HepG2 (cell line): ENCODE measurements around the gene DQX1. TPM values are rescaled to one million over a fixed set of nuclear protein-coding genes. Genes with fewer than 3 reads are reported as not detected.

Experiments used
- AHR ChIP-seq: IDR thresholded peaks from 2 replicates; pipeline ENCODE4 v1.6.1; 2018; ENCODE audit warnings: missing genetic modification reagents, missing compliant biosample characterization
- ATM ChIP-seq: fragments of 450-650 bp; IDR thresholded peaks from 2 replicates; pipeline ENCODE4 v1.7.1; 2017; ENCODE audit warnings: mild to moderate bottlenecking, borderline replicate concordance
- FOXJ3 ChIP-seq: sonication (generic); formaldehyde crosslinking; IDR thresholded peaks from 2 replicates; pipeline ENCODE4 v1.4.0; 2020; ENCODE audit warnings: missing genetic modification reagents, mild to moderate bottlenecking, borderline replicate concordance
- KMT2A ChIP-seq: sonication (generic); formaldehyde crosslinking; IDR thresholded peaks from 2 replicates; pipeline ENCODE4 v1.4.0; 2020; ENCODE audit warnings: missing genetic modification reagents
- NR2C2 ChIP-seq: sonication (generic); formaldehyde crosslinking; IDR thresholded peaks from 2 replicates; pipeline ENCODE4 v1.4.0; 2020; ENCODE audit warnings: missing genetic modification reagents, mild to moderate bottlenecking, moderate library complexity, borderline replicate concordance
- RXRA ChIP-seq: sonication (generic); formaldehyde crosslinking; IDR thresholded peaks from 2 replicates; pipeline ENCODE4 v1.5.1; 2020; ENCODE audit warnings: missing genetic modification reagents
- SAP130 ChIP-seq: IDR thresholded peaks from 2 replicates; pipeline ENCODE4 v1.6.1; 2016; ENCODE audit warnings: low read depth
- SMAD1 ChIP-seq: sonication (generic); formaldehyde crosslinking; IDR thresholded peaks from 2 replicates; pipeline ENCODE4 v1.4.0; 2020; ENCODE audit warnings: missing genetic modification reagents, low read depth, mild to moderate bottlenecking, borderline replicate concordance
- ZFP1 ChIP-seq: IDR thresholded peaks from 2 replicates; pipeline ENCODE4 v1.6.1; 2016
- ZFP36L1 ChIP-seq: sonication (generic); formaldehyde crosslinking; IDR thresholded peaks from 2 replicates; pipeline ENCODE4 v1.8.0; 2022; ENCODE audit warnings: mild to moderate bottlenecking, missing genetic modification reagents, moderate library complexity
- ZNF367 ChIP-seq: sonication (generic); formaldehyde crosslinking; IDR thresholded peaks from 2 replicates; pipeline ENCODE4 v1.4.0; 2020; ENCODE audit warnings: missing genetic modification reagents, borderline replicate concordance
- ZNF430 ChIP-seq: sonication (generic); formaldehyde crosslinking; IDR thresholded peaks from 2 replicates; pipeline ENCODE4 v1.9.0; 2021; ENCODE audit warnings: mild to moderate bottlenecking, missing genetic modification reagents
- ZNF496 ChIP-seq: sonication (generic); formaldehyde crosslinking; IDR thresholded peaks from 2 replicates; pipeline ENCODE4 v1.8.1; 2023; ENCODE audit warnings: mild to moderate bottlenecking, moderate library complexity, missing genetic modification reagents; ENCODE audit not compliant: insufficient replicate concordance
- ZNF605 ChIP-seq: sonication (generic); formaldehyde crosslinking; IDR thresholded peaks from 2 replicates; pipeline ENCODE4 v1.8.0; 2022; ENCODE audit warnings: mild to moderate bottlenecking, missing genetic modification reagents
- ZSCAN9 ChIP-seq: IDR thresholded peaks from 2 replicates; pipeline ENCODE4 v1.6.1; 2016; ENCODE audit warnings: borderline replicate concordance
- polyA plus RNA-seq, 8 experiments: library from polyadenylated mRNA; depleted of rRNA in 3 of 8; stranded (reverse) in 7 of 8; unstranded in 1 of 8; fragments of >200 nt; fragmentation: Illumina TruSeq in 4 of 8; extraction: Trizol in 4 of 8; gene quantifications; 2 replicates each; pipeline versions ENCODE4 v1.2.1 to v1.2.3, GENCODE V29; 2011 to 2016; ENCODE audit warnings: low read depth in 4 of 8, missing spikeins in 1 of 8, mixed read lengths in 1 of 8; ENCODE audit not compliant: insufficient read depth in 1 of 8
- total RNA-seq, 5 experiments: library from RNA; depleted of rRNA; stranded (reverse); fragments of >200 nt; fragmentation: Illumina TruSeq; extraction: Trizol; gene quantifications; 2 replicates each; pipeline ENCODE4 v1.2.3, GENCODE V29; 2016; ENCODE audit warnings: low read depth in 1 of 5
- TF ChIP-seq, protein P1 (sequence below): sonication (generic); formaldehyde crosslinking; IDR thresholded peaks from 2 replicates; pipeline ENCODE4 v1.4.0; 2020; ENCODE audit warnings: missing genetic modification reagents, borderline replicate concordance
- TF ChIP-seq, protein P2 (sequence below): sonication (generic); formaldehyde crosslinking; IDR thresholded peaks from 2 replicates; pipeline ENCODE4 v1.4.0; 2020; ENCODE audit warnings: missing genetic modification reagents
- TF ChIP-seq, protein P3 (sequence below): IDR thresholded peaks from 2 replicates; pipeline ENCODE4 v1.6.1; 2016; ENCODE audit warnings: mild to moderate bottlenecking

DQX1 gene
- total and polyA plus RNA-seq, 2 of the 13 experiments (the other 11 are each of a cell fraction or from before 2014, with no cell fraction given), result 27.6 to 89.8 TPM

DNA sequence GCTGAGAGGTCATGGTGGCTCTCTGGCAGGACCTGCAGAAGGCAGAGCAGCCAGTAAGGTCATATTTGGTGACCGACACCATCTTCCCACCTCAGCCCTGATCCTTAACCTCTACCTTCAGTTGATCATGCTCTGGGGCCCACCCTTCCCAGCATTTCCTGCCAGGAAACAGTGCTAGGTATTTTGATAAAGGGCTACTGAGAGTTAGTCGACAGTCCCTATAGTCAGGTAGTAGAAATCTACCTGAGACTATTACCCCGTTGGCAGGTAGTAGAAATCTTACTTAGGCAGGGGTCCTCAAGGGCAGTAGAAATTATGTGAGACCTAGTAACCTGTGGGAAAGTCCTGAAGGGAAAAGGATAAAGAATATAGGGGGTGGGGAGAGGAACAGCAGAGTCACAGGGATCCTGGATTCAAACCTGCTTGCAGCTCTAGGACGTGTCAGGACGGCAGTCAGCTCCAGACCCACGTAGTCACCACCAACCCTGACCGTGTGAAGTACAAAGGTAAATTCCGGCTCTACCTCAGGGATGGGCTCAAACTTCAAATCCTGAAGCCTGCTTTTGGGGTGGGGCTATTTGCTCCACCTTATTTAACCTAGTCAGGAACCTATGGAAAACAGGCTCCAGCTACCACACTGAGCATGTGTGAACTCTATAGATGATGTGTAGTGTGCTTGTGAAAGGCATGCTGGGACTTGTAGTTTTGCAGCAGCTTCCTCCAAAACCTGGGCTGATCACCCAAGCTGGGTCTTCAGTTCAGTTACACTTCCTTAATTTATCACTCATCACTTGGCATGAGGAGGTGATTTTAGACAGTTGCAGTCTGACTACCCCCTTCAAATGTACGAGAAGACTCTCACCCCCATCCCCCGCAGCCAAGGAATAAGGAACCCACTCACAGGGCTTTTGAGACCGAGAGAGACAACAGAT lies at the start of gene DQX1 (continued):
- TF ChIP-seq, protein P1, sequence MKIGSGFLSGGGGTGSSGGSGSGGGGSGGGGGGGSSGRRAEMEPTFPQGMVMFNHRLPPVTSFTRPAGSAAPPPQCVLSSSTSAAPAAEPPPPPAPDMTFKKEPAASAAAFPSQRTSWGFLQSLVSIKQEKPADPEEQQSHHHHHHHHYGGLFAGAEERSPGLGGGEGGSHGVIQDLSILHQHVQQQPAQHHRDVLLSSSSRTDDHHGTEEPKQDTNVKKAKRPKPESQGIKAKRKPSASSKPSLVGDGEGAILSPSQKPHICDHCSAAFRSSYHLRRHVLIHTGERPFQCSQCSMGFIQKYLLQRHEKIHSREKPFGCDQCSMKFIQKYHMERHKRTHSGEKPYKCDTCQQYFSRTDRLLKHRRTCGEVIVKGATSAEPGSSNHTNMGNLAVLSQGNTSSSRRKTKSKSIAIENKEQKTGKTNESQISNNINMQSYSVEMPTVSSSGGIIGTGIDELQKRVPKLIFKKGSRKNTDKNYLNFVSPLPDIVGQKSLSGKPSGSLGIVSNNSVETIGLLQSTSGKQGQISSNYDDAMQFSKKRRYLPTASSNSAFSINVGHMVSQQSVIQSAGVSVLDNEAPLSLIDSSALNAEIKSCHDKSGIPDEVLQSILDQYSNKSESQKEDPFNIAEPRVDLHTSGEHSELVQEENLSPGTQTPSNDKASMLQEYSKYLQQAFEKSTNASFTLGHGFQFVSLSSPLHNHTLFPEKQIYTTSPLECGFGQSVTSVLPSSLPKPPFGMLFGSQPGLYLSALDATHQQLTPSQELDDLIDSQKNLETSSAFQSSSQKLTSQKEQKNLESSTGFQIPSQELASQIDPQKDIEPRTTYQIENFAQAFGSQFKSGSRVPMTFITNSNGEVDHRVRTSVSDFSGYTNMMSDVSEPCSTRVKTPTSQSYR (CRISPR knock-in tag), result 0 out of 2 replicates have a peak, but pooled peaks have one; percentile 21
- TF ChIP-seq AHR (peak; percentile 57; the same call in 1 of the 2 replicates), ZSCAN9 (peak; percentile 87), KMT2A (CRISPR knock-in tag) (peak; percentile 50), NR2C2 (CRISPR knock-in tag) (peak; percentile 95), ZNF496 (CRISPR knock-in tag) (no peak), ZNF605 (CRISPR knock-in tag) (peak; percentile 87), FOXJ3 (CRISPR knock-in tag) (no peak), RXRA (peak; percentile 81; the same call in 1 of the 2 replicates), ATM (no peak), ZFP1 (CRISPR knock-in tag) (0 out of 2 replicates have a peak, but pooled peaks have one; percentile 73), SAP130 (CRISPR knock-in tag) (peak; percentile 98), ZNF367 (CRISPR knock-in tag) (no peak), SMAD1 (CRISPR knock-in tag) (0 out of 2 replicates have a peak, but pooled peaks have one; percentile 77), ZFP36L1 (peak; percentile 29; the same call in 1 of the 2 replicates), ZNF430 (CRISPR knock-in tag) (no peak)
- TF ChIP-seq, protein P2, sequence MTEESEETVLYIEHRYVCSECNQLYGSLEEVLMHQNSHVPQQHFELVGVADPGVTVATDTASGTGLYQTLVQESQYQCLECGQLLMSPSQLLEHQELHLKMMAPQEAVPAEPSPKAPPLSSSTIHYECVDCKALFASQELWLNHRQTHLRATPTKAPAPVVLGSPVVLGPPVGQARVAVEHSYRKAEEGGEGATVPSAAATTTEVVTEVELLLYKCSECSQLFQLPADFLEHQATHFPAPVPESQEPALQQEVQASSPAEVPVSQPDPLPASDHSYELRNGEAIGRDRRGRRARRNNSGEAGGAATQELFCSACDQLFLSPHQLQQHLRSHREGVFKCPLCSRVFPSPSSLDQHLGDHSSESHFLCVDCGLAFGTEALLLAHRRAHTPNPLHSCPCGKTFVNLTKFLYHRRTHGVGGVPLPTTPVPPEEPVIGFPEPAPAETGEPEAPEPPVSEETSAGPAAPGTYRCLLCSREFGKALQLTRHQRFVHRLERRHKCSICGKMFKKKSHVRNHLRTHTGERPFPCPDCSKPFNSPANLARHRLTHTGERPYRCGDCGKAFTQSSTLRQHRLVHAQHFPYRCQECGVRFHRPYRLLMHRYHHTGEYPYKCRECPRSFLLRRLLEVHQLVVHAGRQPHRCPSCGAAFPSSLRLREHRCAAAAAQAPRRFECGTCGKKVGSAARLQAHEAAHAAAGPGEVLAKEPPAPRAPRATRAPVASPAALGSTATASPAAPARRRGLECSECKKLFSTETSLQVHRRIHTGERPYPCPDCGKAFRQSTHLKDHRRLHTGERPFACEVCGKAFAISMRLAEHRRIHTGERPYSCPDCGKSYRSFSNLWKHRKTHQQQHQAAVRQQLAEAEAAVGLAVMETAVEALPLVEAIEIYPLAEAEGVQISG (CRISPR knock-in tag), result peak; percentile 72
- TF ChIP-seq, protein P3, sequence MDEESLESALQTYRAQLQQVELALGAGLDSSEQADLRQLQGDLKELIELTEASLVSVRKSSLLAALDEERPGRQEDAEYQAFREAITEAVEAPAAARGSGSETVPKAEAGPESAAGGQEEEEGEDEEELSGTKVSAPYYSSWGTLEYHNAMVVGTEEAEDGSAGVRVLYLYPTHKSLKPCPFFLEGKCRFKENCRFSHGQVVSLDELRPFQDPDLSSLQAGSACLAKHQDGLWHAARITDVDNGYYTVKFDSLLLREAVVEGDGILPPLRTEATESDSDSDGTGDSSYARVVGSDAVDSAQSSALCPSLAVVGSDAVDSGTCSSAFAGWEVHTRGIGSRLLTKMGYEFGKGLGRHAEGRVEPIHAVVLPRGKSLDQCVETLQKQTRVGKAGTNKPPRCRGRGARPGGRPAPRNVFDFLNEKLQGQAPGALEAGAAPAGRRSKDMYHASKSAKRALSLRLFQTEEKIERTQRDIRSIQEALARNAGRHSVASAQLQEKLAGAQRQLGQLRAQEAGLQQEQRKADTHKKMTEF (CRISPR knock-in tag), result peak; percentile 60; the same call in 1 of the 2 replicates
